ENCODE results near the gene HLA-A.

- TF ChIP-seq CTCF (IDR thresholded peaks at IDR 0.05 in 8 of 11, conservative IDR thresholded peaks at IDR 0.05 in 3 of 11): no peak
- TF ChIP-seq POLR2AphosphoS5 (IDR thresholded peaks at IDR 0.05): no peak
- no peak for TF ChIP-seq POLR2A (IDR thresholded peaks at IDR 0.05)
Measured at GRCh38 chr6:29984992-29985391, 42.7 kb downstream of the HLA-A start.
